ENCODE data around the gene POU2F3.
"Not testable (repeated sequence)": the region's sequence is repeated elsewhere in the genome, so short reads cannot be mapped to it uniquely, and the experiment has no call there.

Gene POU2F3

GRCh38 chr11:120249279-120250262, 9.6 kb downstream of the POU2F3 start:
- no peak for DNase-seq (ENCODE audit: low read depth in 2 of 3, low spot score in 2 of 3)

GRCh38 chr11:120253377-120253776, 13.4 kb downstream of the POU2F3 start:
- DNase-seq (ENCODE audit: low read depth in 2 of 3, low spot score in 2 of 3): not testable (repeated sequence)

- no peak for DNase-seq (ENCODE audit: low read depth in 2 of 3, low spot score in 2 of 3)
Observed at GRCh38 chr11:120254788-120255518, 15.0 kb downstream of the POU2F3 start.

GRCh38 chr11:120255519-120255866, 15.6 kb downstream of the POU2F3 start:
- DNase-seq (ENCODE audit: low read depth in 2 of 3, low spot score in 2 of 3): no peak

- DNase-seq (ENCODE audit: low read depth in 2 of 3, low spot score in 2 of 3): no peak
Observed at GRCh38 chr11:120256178-120256577, 16.2 kb downstream of the POU2F3 start.

GRCh38 chr11:120256779-120257178, 16.8 kb downstream of the POU2F3 start:
- DNase-seq (ENCODE audit: low read depth in 2 of 3, low spot score in 2 of 3): no peak

GRCh38 chr11:120257346-120257745, 17.4 kb downstream of the POU2F3 start:
- DNase-seq (ENCODE audit: low read depth in 2 of 3, low spot score in 2 of 3): no peak

- DNase-seq (ENCODE audit: low read depth in 2 of 3, low spot score in 2 of 3): no peak
Observed at GRCh38 chr11:120258661-120259060, 18.7 kb downstream of the POU2F3 start.

- no peak for DNase-seq (ENCODE audit: low read depth in 2 of 3, low spot score in 2 of 3)
Observed at GRCh38 chr11:120259241-120259640, 19.3 kb downstream of the POU2F3 start.

GRCh38 chr11:120259988-120260565, 20.1 kb downstream of the POU2F3 start:
- DNase-seq (ENCODE audit: low read depth in 2 of 3, low spot score in 2 of 3): no peak

- no peak for DNase-seq (ENCODE audit: low read depth in 2 of 3, low spot score in 2 of 3)
Observed at GRCh38 chr11:120260616-120261015, 20.7 kb downstream of the POU2F3 start.

GRCh38 chr11:120261321-120261720, 21.4 kb downstream of the POU2F3 start:
- DNase-seq (ENCODE audit: low read depth in 2 of 3, low spot score in 2 of 3): no peak

GRCh38 chr11:120261931-120262330, 22.0 kb downstream of the POU2F3 start:
- no peak for DNase-seq (ENCODE audit: low read depth in 2 of 3, low spot score in 2 of 3)

- DNase-seq (ENCODE audit: low read depth in 2 of 3, low spot score in 2 of 3): no peak
Observed at GRCh38 chr11:120267319-120267718, 27.4 kb downstream of the POU2F3 start.

- no peak for DNase-seq (ENCODE audit: low read depth in 2 of 3, low spot score in 2 of 3)
Observed at GRCh38 chr11:120268686-120269085, 28.7 kb downstream of the POU2F3 start.

- DNase-seq (ENCODE audit: low read depth in 2 of 3, low spot score in 2 of 3): no peak
Observed at GRCh38 chr11:120270386-120270785, 30.4 kb downstream of the POU2F3 start.

GRCh38 chr11:120271672-120272071, 31.7 kb downstream of the POU2F3 start:
- DNase-seq (ENCODE audit: low read depth in 2 of 3, low spot score in 2 of 3): no peak

- no peak for DNase-seq (ENCODE audit: low read depth in 2 of 3, low spot score in 2 of 3)
Observed at GRCh38 chr11:120272303-120272702, 32.4 kb downstream of the POU2F3 start.

- no peak for DNase-seq (ENCODE audit: low read depth in 2 of 3, low spot score in 2 of 3)
Observed at GRCh38 chr11:120273432-120273831, 33.5 kb downstream of the POU2F3 start.

GRCh38 chr11:120273956-120274355, 34.0 kb downstream of the POU2F3 start:
- not testable (repeated sequence) for DNase-seq (ENCODE audit: low read depth in 2 of 3, low spot score in 2 of 3)

- DNase-seq (ENCODE audit: low read depth in 2 of 3, low spot score in 2 of 3): no peak
Observed at GRCh38 chr11:120279502-120279901, 39.6 kb downstream of the POU2F3 start.

GRCh38 chr11:120280600-120281051, 40.7 kb downstream of the POU2F3 start:
- no peak for DNase-seq (ENCODE audit: low read depth in 2 of 3, low spot score in 2 of 3)

Data from activated CD8-positive, alpha-beta memory T cell treated with anti-CD3 and anti-CD28 coated beads for 48 hours (primary cell).